HFF-Myc (cell line): ENCODE results near the gene SGCD.

ENCODE experiments used
- DNase-seq: peaks from one replicate; pipeline ENCODE4 v3.0.0-alpha.2; 2011; ENCODE audit warnings: low read depth; ENCODE audit errors: extremely low read depth
- H3K4me3 ChIP-seq: replicated peaks from 2 replicates; pipeline ENCODE4 v1.5.1; 2011; ENCODE audit warnings: low read depth, mild to moderate bottlenecking, control low read depth, low read length
- TF ChIP-seq, protein P1 (sequence below): IDR thresholded peaks from 2 replicates; pipeline ENCODE4 v1.5.1; 2012; ENCODE audit warnings: mild to moderate bottlenecking, low read depth, low read length, control low read depth; ENCODE audit errors: missing control alignments

Gene SGCD

DNA sequence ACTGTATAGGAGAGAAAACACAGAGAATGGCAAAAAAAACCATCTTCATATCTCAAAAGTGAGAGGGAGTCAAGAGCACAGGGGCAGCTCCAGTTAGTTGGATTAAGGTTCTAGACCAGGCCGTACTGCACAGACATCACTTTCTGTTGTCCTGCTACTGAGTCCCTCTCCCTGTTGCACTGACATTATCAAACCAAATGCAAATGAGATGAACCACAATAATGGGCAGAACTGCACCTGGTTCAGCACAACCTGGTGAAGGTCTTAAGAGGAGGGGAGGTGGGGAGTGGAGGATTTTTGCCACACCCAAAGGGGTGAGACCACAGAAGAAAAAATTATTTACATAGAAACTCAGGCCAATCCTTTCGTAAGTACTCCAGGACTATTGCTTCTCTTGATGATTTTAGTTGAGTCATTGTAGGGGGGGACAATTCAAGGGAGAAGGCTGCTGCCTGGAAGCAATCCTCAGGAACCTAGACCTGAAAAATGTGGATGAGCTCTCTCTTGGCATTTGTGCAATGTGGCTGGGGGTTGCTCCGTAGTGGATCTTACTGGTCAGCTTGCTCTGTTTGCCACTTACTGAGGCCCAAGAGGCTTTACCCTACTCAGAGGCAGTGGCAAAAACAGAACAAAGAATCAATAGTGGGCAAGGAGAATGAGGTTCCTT is 428.6 kb downstream of the SGCD start:
- TF ChIP-seq, protein P1, sequence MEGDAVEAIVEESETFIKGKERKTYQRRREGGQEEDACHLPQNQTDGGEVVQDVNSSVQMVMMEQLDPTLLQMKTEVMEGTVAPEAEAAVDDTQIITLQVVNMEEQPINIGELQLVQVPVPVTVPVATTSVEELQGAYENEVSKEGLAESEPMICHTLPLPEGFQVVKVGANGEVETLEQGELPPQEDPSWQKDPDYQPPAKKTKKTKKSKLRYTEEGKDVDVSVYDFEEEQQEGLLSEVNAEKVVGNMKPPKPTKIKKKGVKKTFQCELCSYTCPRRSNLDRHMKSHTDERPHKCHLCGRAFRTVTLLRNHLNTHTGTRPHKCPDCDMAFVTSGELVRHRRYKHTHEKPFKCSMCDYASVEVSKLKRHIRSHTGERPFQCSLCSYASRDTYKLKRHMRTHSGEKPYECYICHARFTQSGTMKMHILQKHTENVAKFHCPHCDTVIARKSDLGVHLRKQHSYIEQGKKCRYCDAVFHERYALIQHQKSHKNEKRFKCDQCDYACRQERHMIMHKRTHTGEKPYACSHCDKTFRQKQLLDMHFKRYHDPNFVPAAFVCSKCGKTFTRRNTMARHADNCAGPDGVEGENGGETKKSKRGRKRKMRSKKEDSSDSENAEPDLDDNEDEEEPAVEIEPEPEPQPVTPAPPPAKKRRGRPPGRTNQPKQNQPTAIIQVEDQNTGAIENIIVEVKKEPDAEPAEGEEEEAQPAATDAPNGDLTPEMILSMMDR, result no peak
- no peak for DNase-seq
- no peak overlapping the region for H3K4me3 ChIP-seq

DNA sequence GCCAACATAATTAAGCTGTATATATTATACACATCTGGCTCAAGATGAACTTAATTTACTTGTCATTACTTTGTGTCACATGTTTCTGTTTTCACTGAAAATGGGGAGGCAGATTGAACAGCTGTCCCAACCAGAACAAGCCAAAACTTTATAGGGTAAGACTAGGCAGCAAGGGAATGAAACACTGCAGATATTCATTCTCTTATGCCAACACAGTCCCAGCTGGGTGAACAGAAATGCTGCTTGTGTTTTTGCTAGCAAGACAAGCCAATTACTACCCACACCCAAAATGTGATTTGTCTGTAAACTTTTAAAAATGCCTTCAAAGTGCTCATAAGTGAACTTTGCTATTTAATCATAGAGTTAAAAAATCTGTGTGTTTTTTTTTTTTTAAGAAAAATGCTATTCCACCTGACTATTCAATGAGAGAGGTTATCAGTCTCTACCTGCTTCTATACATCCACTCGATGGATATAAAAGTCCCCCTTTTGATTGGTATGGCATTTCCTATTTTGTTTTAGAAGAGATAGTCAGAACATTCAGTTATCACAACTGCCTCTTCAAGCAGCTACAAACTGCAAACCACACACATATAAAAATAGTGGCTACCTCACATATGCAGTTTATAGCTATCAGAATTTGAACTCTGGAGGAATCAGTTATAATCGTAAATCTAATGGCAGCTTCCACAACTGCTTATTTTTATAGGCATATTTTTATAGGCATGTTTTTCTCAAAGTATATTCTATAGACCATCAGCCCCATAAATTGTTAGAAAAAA is 431.2 kb downstream of the SGCD start:
- no peak for DNase-seq
- TF ChIP-seq, protein P1, result no peak
- H3K4me3 ChIP-seq, result no peak overlapping the region

DNA sequence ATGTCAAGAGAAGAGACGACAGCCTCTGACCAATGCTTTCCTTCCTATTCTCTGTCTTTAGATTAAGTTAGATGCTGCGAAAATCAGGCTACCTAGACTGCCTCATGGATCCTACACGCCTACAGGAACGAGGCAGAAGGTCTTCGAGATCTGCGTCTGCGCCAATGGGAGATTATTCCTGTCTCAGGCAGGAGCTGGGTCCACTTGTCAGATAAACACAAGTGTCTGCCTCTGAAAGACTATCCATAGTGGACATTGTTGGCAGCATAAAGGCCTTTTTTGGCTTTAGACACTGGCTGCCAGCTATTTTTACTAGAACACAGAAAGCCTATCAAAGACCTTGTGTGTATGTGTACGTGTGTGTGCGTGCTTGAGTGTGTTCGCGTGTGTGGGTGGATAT is 432.2 kb downstream of the SGCD start:
- TF ChIP-seq, protein P1, result no peak
- DNase-seq, result no peak
- no peak overlapping the region for H3K4me3 ChIP-seq

DNA sequence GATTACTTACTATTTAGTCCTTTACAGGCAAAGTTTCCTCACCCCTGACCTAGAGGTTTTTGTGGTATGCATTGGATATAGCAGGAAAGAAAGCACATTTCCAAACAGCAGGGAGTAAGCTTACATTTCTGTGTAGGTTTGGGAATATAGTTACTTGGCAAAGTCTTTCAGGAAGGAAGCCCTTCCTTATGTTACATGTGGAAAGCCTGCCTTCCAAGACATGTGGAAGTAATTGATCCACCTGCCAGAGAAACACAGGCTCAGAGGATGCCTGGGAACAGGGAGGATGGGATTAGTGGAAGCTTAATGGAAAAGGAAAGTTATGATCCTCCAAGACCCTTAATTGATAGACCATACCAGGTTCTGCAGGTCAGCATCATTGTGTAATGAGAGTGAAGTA is 435.8 kb downstream of the SGCD start:
- TF ChIP-seq, protein P1, result no peak
- DNase-seq, result peak; percentile 69
- no peak overlapping the region for H3K4me3 ChIP-seq

DNA sequence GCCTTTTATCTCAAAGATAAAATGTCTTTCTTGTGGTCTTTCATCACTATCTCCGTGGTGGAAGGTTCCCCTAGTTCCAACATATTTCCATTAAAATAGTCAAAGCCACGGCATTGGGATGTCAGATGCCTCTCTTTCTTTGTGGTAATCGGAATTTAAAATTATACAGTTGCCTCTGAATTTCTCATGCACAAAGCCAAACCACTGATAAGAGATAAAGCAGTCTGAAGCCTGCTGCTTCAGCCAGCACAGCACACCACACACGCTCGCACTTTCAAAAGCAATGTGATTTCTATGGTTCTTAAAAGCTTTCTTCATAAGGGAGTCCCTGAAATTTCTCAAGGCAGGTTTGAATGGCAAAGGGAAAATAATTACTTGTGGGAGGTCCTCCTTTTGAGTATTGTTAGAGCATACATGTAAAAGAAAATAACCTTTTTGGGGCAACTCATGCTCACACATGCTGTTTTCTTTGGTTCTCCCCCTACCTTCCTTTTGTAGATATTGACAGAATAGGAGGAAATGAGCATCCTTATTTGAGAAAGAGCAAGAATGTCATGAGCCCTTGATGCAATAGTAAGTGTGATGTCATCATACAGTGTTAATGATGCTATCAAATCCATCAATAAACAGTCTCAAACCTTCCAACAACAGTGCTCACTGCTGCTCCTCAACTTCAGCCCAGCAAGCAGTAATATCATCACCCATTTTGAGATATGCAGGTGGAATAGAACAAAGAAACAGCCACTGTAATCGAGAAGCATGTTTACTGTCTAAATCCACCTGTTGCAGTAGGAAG is 437.4 kb downstream of the SGCD start:
- DNase-seq, result no peak
- no peak overlapping the region for H3K4me3 ChIP-seq
- TF ChIP-seq, protein P1, result no peak

DNA sequence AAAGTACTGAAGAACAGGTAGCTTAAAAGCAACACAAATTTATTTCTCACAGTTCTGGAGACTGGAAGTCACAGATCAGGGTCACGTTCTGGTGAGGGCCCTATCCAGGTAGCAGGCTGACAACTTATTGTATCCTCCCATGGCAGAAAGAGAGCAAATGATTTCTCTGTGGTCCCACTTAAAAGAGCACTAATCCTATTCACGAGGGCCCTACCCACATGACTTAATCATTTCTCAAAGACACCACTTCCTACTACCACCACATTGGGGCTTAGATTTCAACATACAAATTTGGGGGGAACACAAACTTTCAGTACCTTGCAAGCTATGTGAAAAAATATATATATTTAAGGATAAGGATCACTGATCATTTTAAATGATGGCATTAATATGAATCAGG is 447.3 kb downstream of the SGCD start:
- H3K4me3 ChIP-seq, result no peak overlapping the region
- TF ChIP-seq, protein P1, result no peak
- no peak for DNase-seq
